HG03060 (cell line): ENCODE results near the gene OSTF1.
A peak's percentile ranks its signal among the peaks of the same experiment; 100 is the strongest.

Experiments used
- ATAC-seq: cut with Tn5 transposase; IDR thresholded peaks from one replicate; pipeline ENCODE4 v1.9.1; 2021; ENCODE audit warnings: low read depth, moderate number of reproducible peaks; ENCODE audit not compliant: unreplicated experiment

The OSTF1 gene

GRCh38 chr9:75087824-75088645 lies at the start of gene OSTF1, which contains the start of gene NMRK1:
OSTF1 (plus strand) TSS chr9:75088514; CDS start chr9:75088693, 179 bp downstream.
NMRK1 (minus strand) TSS chr9:75088155; CDS start chr9:75083115, 5,040 bp downstream.
- ATAC-seq = peak; percentile 71

DNA sequence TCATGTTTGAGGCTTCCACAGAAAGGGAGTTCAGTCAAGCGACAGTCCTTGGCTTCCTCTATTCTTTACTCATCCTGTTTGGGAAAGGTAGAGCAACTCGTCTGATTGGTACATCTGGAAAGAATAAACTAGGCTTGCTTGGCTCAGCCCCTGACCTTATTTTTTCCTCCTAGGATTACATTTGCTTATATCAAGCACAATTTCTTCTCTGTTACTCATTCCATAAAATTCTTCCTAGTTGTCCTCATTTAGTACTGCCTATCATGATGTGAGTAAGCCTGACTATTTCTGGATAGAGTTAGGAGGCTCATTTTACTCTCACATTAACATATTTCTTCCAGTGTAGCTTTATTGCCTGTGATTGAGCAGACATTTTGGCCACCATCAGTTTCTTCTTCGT lies 49.3 kb upstream of the OSTF1 start:
- no peak for ATAC-seq

DNA sequence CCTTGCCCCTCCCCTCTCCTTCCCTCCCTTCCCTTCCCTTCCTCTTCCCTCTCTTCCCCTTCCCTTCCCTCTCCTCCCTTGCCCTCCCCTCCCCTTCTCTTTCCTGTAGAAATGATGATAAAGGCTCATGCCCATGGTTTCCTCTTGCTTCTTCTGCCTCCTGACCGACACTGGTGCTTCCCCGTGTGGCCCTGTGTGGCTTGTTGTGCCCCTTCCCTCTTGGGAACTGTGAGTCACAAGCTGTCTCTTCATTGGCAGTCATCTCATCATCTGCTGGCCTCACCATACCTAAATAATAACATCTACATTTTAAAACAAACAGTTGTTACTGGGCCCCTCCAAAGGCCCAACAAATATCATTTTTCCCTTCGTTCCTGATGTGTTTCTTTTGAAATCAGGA lies 48.5 kb upstream of the OSTF1 start:
- peak; percentile 85 for ATAC-seq

- no peak for ATAC-seq
Measured at GRCh38 chr9:75041041-75041440, 47.3 kb upstream of the OSTF1 start.

DNA sequence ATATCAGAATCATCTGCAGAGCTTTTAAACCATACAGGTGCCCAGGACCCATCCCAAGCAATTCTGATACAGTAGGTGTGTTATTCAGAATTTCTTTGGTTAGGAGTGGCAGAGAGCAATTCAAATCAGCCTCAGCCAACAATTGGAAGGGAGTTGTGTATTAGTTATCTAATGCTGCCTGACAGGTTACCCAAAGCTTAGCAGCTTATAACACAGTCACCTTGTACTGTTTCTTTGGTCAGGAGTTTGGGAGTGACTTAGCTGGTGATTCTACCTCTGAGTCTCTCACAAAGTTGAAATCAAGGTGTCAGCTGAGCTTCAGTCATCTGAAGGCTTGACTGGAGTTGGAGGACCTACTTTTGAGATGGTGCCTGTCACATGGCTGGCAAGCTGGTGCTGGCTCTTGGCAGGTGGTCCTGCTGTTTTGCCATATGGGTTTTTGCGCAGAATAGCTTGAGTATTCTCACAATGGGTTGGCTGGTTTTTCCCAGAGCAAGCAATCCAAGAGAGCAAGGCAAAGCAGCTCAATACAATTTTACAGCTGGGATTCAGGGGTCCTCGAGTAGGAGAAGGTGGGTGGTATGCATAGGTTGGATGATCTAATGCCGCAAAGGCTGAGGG lies 41.5 kb upstream of the OSTF1 start:
- no peak for ATAC-seq

- ATAC-seq = no peak
Measured at GRCh38 chr9:75047506-75047905, 40.8 kb upstream of the OSTF1 start.

DNA sequence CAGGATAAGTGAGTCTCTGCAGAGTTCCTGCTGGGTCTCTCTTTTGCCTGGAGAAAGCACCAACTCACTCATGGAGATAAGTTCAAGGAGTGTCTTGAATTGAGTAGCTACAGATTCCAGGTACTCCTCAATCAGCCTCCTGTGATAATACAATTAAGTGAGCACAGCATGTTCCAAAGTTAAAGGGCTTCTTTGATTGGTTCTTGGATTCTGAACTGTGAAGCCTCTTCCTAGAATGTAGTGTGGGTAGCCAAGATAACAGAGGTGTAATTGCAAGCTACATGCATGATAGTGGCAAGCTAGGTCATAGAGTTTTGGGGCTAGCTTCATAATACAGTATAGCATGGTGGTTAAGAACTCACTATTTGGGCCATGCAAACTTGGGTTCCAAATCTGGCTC lies 37.0 kb upstream of the OSTF1 start:
- ATAC-seq = no peak

DNA sequence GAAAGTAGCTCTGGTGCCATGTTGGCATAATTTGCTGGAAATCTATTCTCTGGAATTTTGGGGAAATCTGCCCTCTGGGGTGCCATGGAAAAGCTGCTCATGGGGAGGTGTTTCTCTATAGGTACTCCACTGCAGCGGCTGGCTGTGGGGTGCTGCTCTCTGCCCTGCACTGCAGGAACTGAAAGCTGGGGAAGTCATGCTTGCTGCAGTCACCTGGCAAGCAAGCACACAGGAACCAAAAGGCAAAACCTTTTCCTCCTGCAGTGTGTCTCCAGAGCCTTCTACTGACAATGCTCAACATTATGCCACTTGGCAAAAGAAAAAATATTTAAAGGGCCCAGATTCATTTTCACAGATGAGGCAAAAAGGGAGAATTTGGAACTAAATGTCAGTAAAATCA lies 34.4 kb upstream of the OSTF1 start:
- peak; percentile 95 for ATAC-seq

- no peak for ATAC-seq
Measured at GRCh38 chr9:75054368-75055001, 33.8 kb upstream of the OSTF1 start.

GRCh38 chr9:75061169-75061568 lies 27.1 kb upstream of the OSTF1 start:
- ATAC-seq = no peak

- no peak for ATAC-seq
Measured at GRCh38 chr9:75063556-75064305, 24.6 kb upstream of the OSTF1 start.

GRCh38 chr9:75064307-75065025 lies 23.8 kb upstream of the OSTF1 start:
- ATAC-seq = no peak

DNA sequence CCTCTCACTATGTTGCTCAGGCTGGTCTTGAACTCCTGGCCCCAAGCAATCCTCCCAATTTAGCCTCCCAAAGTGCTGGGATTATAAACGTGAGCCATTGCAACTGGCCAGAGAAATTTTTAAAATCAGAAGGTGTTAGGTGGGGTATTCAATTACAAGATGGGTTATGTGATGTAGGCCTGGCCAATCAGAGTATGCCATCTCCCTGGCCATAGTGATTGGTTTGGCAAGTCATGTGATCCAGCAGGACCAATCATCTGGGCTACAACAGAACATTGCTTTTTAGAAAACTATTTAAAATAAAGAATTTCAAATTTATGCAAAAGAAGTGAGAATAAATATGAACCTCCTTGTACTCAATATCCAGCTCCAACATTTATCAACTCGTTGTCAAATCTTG lies 22.8 kb upstream of the OSTF1 start:
- no peak for ATAC-seq

DNA sequence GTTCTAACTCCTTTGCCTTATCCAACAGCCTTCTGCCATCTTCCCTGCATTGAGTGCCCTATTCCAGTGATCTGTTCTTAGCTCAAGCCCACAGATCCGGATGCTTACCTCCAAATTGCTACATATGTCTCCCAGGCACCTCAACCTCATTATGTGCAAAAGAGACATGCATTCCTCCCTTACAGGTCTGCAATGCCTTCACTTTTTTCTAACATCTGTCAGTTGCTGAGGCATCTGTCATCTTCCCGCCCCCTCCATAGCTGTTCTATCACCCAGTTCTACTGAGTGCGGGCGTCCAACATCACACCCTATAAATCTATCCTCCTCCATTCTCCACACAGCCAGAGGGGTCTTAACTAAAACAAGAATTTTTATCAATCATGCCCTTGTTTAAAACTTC lies 20.4 kb upstream of the OSTF1 start:
- ATAC-seq = no peak

- no peak for ATAC-seq
Measured at GRCh38 chr9:75069171-75069570, 19.1 kb upstream of the OSTF1 start.

GRCh38 chr9:75071530-75072122 lies 16.7 kb upstream of the OSTF1 start:
- peak; percentile 50 for ATAC-seq

DNA sequence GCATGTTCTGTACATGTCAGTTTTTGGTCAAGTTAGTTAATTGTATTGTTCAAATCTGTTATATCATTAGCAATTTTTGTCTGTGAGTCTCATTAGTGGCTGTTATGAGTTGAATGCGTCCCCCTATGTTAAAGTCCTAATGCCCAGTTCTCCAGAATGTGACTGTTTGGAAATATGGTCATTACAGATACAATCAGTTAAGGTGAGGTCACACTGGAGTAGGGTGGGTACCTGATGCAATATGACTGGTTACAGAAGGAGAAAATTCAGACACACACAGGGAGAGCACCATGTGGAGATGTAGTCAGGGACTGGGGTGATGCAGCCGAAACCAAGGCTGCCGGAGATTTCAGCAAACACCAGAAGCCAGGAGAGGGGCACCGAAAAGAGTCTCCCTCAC lies 15.4 kb upstream of the OSTF1 start:
- ATAC-seq = no peak

- no peak for ATAC-seq
Measured at GRCh38 chr9:75081632-75082031, 6.7 kb upstream of the OSTF1 start.

DNA sequence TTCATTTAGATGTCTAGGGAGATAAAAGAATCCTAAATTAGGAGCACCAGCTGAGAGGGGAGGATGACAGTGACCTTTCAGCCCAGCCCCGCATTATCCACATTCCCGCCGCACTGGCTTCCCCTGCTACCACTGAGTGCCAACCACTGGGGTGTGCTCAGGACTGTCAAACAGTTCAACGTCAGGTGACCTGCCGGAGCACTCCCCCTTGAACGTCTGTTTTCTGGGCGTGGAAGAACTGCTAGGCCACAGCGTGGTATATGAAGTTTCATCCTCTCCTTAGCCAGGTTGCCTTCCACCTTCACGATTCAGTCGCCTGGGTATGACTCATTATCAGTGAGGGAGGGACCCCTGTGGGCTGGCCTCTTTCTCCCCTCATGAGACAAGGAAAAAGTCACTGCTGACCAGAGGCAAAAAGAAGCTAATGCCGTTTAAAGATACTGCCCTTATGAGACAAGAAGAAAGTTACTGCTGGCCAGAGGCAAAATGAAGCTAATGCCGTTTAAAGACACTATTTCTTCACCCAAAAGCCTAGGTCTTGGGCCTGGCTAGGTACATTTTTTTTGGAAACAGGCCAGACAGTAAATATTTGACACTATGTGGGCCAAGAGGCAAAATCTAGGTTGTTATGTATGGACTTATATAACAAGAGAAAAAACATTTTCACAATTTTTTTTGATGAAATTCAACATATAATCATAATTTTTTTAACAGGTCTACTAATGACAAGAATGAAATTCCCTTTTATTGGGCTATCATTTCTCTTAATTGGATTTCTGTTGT lies 4.9 kb upstream of the OSTF1 start:
- no peak for ATAC-seq
